Vagina (tissue), 2 donors: Measurements from ENCODE around the gene SLC25A21.
"Not testable (repeated sequence)": the region's sequence is repeated elsewhere in the genome, so short reads cannot be mapped to it uniquely, and the experiment has no call there.

Experiments used
- POLR2A ChIP-seq, 2 donors: fragments of 450-650 bp; IDR thresholded peaks; one replicate each; pipeline ENCODE4 v1.6.1; 2017; ENCODE audit warnings: antibody characterized with exemption in 2 of 2, mild to moderate bottlenecking in 2 of 2, moderate library complexity in 2 of 2
- POLR2AphosphoS5 ChIP-seq, 2 donors: sonication (generic); formaldehyde crosslinking; IDR thresholded peaks; one replicate each; pipeline ENCODE4 v1.9.0; 2017; ENCODE audit warnings: antibody characterized with exemption in 2 of 2, mild to moderate bottlenecking in 2 of 2, low read depth in 1 of 2; ENCODE audit not compliant: insufficient read depth in 1 of 2
- TF ChIP-seq, protein P1 (sequence below), 3 experiments: fragments of 450-650 bp in 2 of 3; fragments of 200-600 bp in 1 of 3; sonication (generic) in 1 of 3; IDR thresholded peaks; one replicate each; pipeline ENCODE4 v1.5.1; 2017 to 2019; ENCODE audit warnings: antibody characterized with exemption in 3 of 3, mild to moderate bottlenecking in 2 of 3, moderate library complexity in 2 of 3

DNA sequence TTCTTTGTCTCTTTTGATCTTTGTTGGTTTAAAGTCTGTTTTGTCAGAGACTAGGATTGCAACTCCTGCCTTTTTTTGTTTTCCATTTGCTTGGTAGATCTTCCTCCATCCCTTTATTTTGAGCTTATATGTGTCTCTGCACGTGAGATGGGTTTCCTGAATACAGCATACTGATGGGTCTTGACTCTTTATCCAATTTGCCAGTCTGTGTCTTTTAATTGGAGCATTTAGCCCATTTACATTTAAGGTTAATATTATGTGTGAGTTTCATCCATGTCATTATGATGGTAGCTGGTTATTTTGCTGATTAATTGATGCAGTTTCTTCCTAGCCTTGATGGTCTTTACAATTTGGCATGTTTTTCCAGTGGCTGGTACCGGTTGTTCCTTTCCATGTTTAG, 276.1 kb downstream of the SLC25A21 start:
- TF ChIP-seq, protein P1, sequence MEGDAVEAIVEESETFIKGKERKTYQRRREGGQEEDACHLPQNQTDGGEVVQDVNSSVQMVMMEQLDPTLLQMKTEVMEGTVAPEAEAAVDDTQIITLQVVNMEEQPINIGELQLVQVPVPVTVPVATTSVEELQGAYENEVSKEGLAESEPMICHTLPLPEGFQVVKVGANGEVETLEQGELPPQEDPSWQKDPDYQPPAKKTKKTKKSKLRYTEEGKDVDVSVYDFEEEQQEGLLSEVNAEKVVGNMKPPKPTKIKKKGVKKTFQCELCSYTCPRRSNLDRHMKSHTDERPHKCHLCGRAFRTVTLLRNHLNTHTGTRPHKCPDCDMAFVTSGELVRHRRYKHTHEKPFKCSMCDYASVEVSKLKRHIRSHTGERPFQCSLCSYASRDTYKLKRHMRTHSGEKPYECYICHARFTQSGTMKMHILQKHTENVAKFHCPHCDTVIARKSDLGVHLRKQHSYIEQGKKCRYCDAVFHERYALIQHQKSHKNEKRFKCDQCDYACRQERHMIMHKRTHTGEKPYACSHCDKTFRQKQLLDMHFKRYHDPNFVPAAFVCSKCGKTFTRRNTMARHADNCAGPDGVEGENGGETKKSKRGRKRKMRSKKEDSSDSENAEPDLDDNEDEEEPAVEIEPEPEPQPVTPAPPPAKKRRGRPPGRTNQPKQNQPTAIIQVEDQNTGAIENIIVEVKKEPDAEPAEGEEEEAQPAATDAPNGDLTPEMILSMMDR (IDR thresholded peaks at IDR 0.05): not testable (repeated sequence)
- not testable (repeated sequence) for TF ChIP-seq POLR2A (IDR thresholded peaks at IDR 0.05); POLR2AphosphoS5 (IDR thresholded peaks at IDR 0.05; ENCODE audit: insufficient read depth in 1 of 2, low read depth in 1 of 2)
